H1 (cell line): ENCODE results near the gene TSPAN1. TPM values are rescaled to one million over a fixed set of nuclear protein-coding genes. Genes with fewer than 3 reads are reported as not detected.

Source experiments
- CTCF ChIA-PET: fragments of 300-600 bp; sonication (Branson Sonifier 250); formaldehyde crosslinking; loops from one replicate; lab custom pipeline; 2021; ENCODE audit not compliant: partially characterized antibody; lab: Charles Lee
- POLR2A ChIA-PET: fragments of 300-600 bp; sonication (Branson Sonifier 250); formaldehyde crosslinking; loops from one replicate; lab custom pipeline; 2021; ENCODE audit warnings: inconsistent platforms; ENCODE audit not compliant: partially characterized antibody; lab: Charles Lee
- DNase-seq, 2 experiments: peaks; one replicate each; pipeline versions ENCODE4 v3.0.0 to v3.0.0-alpha.2; 2010 to 2022; ENCODE audit warnings: low spot score in 2 of 2, low read depth in 1 of 2, mixed read lengths in 1 of 2
- FAIRE-seq: peaks from 2 replicates; lab custom pipeline; 2011; peaks lifted over from hg19 to GRCh38; lab: Jason Lieb, UNC
- H2AFZ ChIP-seq: 2 replicates; pipeline ENCODE4 v1.8.1; 2012; ENCODE audit warnings: low read length, inconsistent platforms
- H2AK5ac ChIP-seq: 2 replicates; pipeline ENCODE4 v1.6.1; 2013; ENCODE audit warnings: low read depth, low read length
- H2BK120ac ChIP-seq: replicated peaks from 2 replicates; pipeline ENCODE3; 2013; ENCODE audit warnings: low read depth, low read length, inconsistent platforms
- H2BK12ac ChIP-seq: 2 replicates; pipeline ENCODE4 v1.6.1; 2013; ENCODE audit warnings: low read depth, low read length
- H2BK15ac ChIP-seq: 2 replicates; pipeline ENCODE4 v1.6.1; 2013; ENCODE audit warnings: low read length
- H2BK20ac ChIP-seq: 2 replicates; pipeline ENCODE4 v1.6.1; 2013; ENCODE audit warnings: low read length
- H2BK5ac ChIP-seq: 2 replicates; pipeline ENCODE4 v1.6.1; 2013; ENCODE audit warnings: low read depth, low read length
- H3K14ac ChIP-seq: 2 replicates; pipeline ENCODE4 v1.6.1; 2013; ENCODE audit warnings: inconsistent platforms; ENCODE audit not compliant: insufficient read length
- H3K18ac ChIP-seq: 2 replicates; pipeline ENCODE4 v1.6.1; 2013; ENCODE audit warnings: low read length; ENCODE audit errors: extremely low read depth
- H3K23ac ChIP-seq: 2 replicates; pipeline ENCODE4 v1.6.1; 2013; ENCODE audit warnings: inconsistent platforms; ENCODE audit not compliant: insufficient read length
- H3K23me2 ChIP-seq: 2 replicates; pipeline ENCODE4 v1.6.1; 2013; ENCODE audit warnings: low read depth, low read length
- H3K27ac ChIP-seq: 2 replicates; pipeline ENCODE4 v1.6.1; 2011; ENCODE audit warnings: low read depth, low read length, inconsistent platforms
- H3K27me3 ChIP-seq, 4 experiments: replicated peaks in 1 of 4; 1 replicate in 1 of 4; 2 replicates in 3 of 4; pipeline versions ENCODE4 v1.6.1 to v1.8.1; 2011 to 2013; ENCODE audit warnings: low read length in 3 of 4, mild to moderate bottlenecking in 3 of 4, inconsistent platforms in 2 of 4, mixed read lengths in 2 of 4, moderate library complexity in 1 of 4; ENCODE audit not compliant: control insufficient read depth in 3 of 4, insufficient read depth in 3 of 4; ENCODE audit errors: extremely low read depth in 1 of 4
- H3K36me3 ChIP-seq, 4 experiments: 2 replicates each; pipeline versions ENCODE4 v1.6.1 to v1.8.1; 2011 to 2013; ENCODE audit warnings: mild to moderate bottlenecking in 4 of 4, low read length in 3 of 4, moderate library complexity in 2 of 4, control low read depth in 1 of 4, inconsistent platforms in 1 of 4; ENCODE audit not compliant: insufficient read depth in 4 of 4, control insufficient read depth in 2 of 4
- H3K4ac ChIP-seq: replicated peaks from 2 replicates; pipeline ENCODE3; 2013; ENCODE audit warnings: low read length, low read depth, mixed read lengths, inconsistent platforms; ENCODE audit not compliant: insufficient read length
- H3K4me1 ChIP-seq, 4 experiments: replicated peaks in 1 of 4; 1 replicate in 1 of 4; 2 replicates in 3 of 4; pipeline versions ENCODE4 v1.6.1 to v1.8.1; 2011 to 2013; ENCODE audit warnings: low read length in 3 of 4, inconsistent platforms in 2 of 4, mixed read lengths in 1 of 4; ENCODE audit not compliant: insufficient read depth in 4 of 4, control insufficient read depth in 3 of 4
- H3K4me2 ChIP-seq, 2 experiments: 2 replicates each; pipeline versions ENCODE4 v1.6.1 to v1.8.1; 2011 to 2013; ENCODE audit warnings: low read depth in 2 of 2, low read length in 2 of 2, control low read depth in 1 of 2, inconsistent platforms in 1 of 2, mild to moderate bottlenecking in 1 of 2; ENCODE audit not compliant: insufficient read depth in 1 of 2
- H3K4me3 ChIP-seq, 4 experiments: fragments of 200-600, 300-600 bp in 1 of 4; sonication (generic), shearing (Covaris generic), sonication (Bioruptor Twin) in 1 of 4; 2 replicates each; pipeline versions ENCODE4 v1.5.1 to v1.8.1; 2011 to 2016; ENCODE audit warnings: low read length in 4 of 4, low read depth in 3 of 4, control low read depth in 2 of 4, inconsistent platforms in 2 of 4, mild to moderate bottlenecking in 2 of 4, mixed read lengths in 1 of 4, moderate library complexity in 1 of 4; ENCODE audit not compliant: insufficient read depth in 2 of 4; ENCODE audit errors: extremely low read depth in 1 of 4
- H3K56ac ChIP-seq: replicated peaks from 2 replicates; pipeline ENCODE3; 2013; ENCODE audit warnings: low read depth, mild to moderate bottlenecking, mixed read lengths, low read length, inconsistent platforms; ENCODE audit not compliant: insufficient read length
- H3K79me1 ChIP-seq: 2 replicates; pipeline ENCODE4 v1.6.1; 2013; ENCODE audit warnings: low read depth, low read length, control low read depth
- H3K79me2 ChIP-seq, 2 experiments: 2 replicates each; pipeline versions ENCODE4 v1.6.1 to v1.8.1; 2012 to 2013; ENCODE audit warnings: low read length in 2 of 2, mild to moderate bottlenecking in 2 of 2, inconsistent platforms in 1 of 2; ENCODE audit not compliant: insufficient read depth in 2 of 2, control insufficient read depth in 1 of 2
- H3K9ac ChIP-seq, 4 experiments: replicated peaks in 1 of 4; 1 replicate in 1 of 4; 2 replicates in 3 of 4; pipeline versions ENCODE4 v1.6.1 to v1.8.1; 2011 to 2013; ENCODE audit warnings: low read depth in 3 of 4, low read length in 3 of 4, control low read depth in 2 of 4, mild to moderate bottlenecking in 2 of 4, moderate library complexity in 2 of 4, inconsistent platforms in 1 of 4; ENCODE audit errors: extremely low read depth in 1 of 4
- H3K9me3 ChIP-seq, 2 experiments: 2 replicates each; pipeline versions ENCODE4 v1.6.1 to v1.8.1; 2012 to 2013; ENCODE audit warnings: mild to moderate bottlenecking in 2 of 2, moderate library complexity in 2 of 2, control low read depth in 1 of 2, inconsistent platforms in 1 of 2, low read depth in 1 of 2, low read length in 1 of 2, mixed read lengths in 1 of 2; ENCODE audit not compliant: insufficient read depth in 2 of 2
- H4K20me1 ChIP-seq, 2 experiments: replicated peaks in 1 of 2; 2 replicates each; pipeline versions ENCODE3 to v1.8.1; 2011 to 2013; ENCODE audit warnings: inconsistent platforms in 2 of 2, low read length in 2 of 2, mild to moderate bottlenecking in 1 of 2; ENCODE audit not compliant: insufficient read depth in 2 of 2, control insufficient read depth in 1 of 2
- H4K5ac ChIP-seq: 2 replicates; pipeline ENCODE4 v1.6.1; 2013; ENCODE audit warnings: low read length, low read depth, mixed read lengths, inconsistent platforms; ENCODE audit not compliant: insufficient read length
- H4K8ac ChIP-seq: 2 replicates; pipeline ENCODE4 v1.8.0; 2013; ENCODE audit warnings: mild to moderate bottlenecking, moderate library complexity, low read length, inconsistent platforms; ENCODE audit not compliant: insufficient read depth; ENCODE audit errors: extremely low read depth
- H4K91ac ChIP-seq: replicated peaks from 2 replicates; pipeline ENCODE3; 2013; ENCODE audit warnings: low read length, mixed read lengths, inconsistent platforms; ENCODE audit not compliant: insufficient read length
- CBX5 ChIP-seq: fragments of 300-800, 300-1000 bp; sonication (generic); IDR thresholded peaks from 2 replicates; pipeline ENCODE4 v1.7.1; 2016; ENCODE audit warnings: antibody characterized with exemption, low read length, low read depth
- CHD1 ChIP-seq: IDR thresholded peaks from 2 replicates; pipeline ENCODE4 v1.6.1; 2012; ENCODE audit warnings: low read depth, low read length, improper control_type of control experiment
- E2F6 ChIP-seq: IDR thresholded peaks from 2 replicates; pipeline ENCODE4 v1.6.1; 2012; ENCODE audit warnings: inconsistent platforms
- HDAC6 ChIP-seq: IDR thresholded peaks from one replicate; pipeline ENCODE4 v1.7.1; 2012; ENCODE audit warnings: low read depth, mild to moderate bottlenecking, inconsistent platforms, low read length, moderate library complexity
- KDM5A ChIP-seq: fragments of 200-600 bp; IDR thresholded peaks from 2 replicates; pipeline ENCODE4 v1.7.1; 2012; ENCODE audit warnings: mild to moderate bottlenecking, low read length, inconsistent platforms, mixed read lengths
- SIN3A ChIP-seq, 2 experiments: IDR thresholded peaks in 1 of 2; conservative IDR thresholded peaks in 1 of 2; 2 replicates each; pipeline ENCODE4 v1.6.1; 2011 to 2012; ENCODE audit warnings: low read length in 2 of 2, improper control_type of control experiment in 1 of 2, low read depth in 1 of 2, mild to moderate bottlenecking in 1 of 2
- SIX5 ChIP-seq: IDR thresholded peaks from 2 replicates; pipeline ENCODE4 v1.6.1; 2011; ENCODE audit warnings: mild to moderate bottlenecking, low read depth, low read length
- SP1 ChIP-seq: IDR thresholded peaks from 2 replicates; pipeline ENCODE4 v1.6.1; 2011; ENCODE audit warnings: low read depth, low read length
- TAF7 ChIP-seq: optimal IDR thresholded peaks from 2 replicates; pipeline ENCODE3; 2011; ENCODE audit warnings: low read depth, mild to moderate bottlenecking, inconsistent platforms, low read length, moderate library complexity, borderline replicate concordance
- TBP ChIP-seq: IDR thresholded peaks from 2 replicates; pipeline ENCODE4 v1.6.1; 2011; ENCODE audit warnings: low read depth, low read length, improper control_type of control experiment
- YY1 ChIP-seq: IDR thresholded peaks from 2 replicates; pipeline ENCODE4 v1.6.1; 2011; ENCODE audit warnings: low read depth, mild to moderate bottlenecking, low read length
- WGBS, 2 experiments: shearing (Covaris generic) in 1 of 2; methylation state at CpG; one replicate each; pipeline versions ENCODE4 v1.1.6 to v1.1.7; 2013 to 2015; ENCODE audit warnings: low lambda C conversion rate in 2 of 2, mixed read lengths in 2 of 2, inconsistent platforms in 1 of 2, low coverage in 1 of 2, missing lambda C conversion rate in 1 of 2; ENCODE audit not compliant: insufficient replicate concordance in 2 of 2, insufficient coverage in 1 of 2, insufficient read length in 1 of 2; ENCODE audit errors: extremely low coverage in 1 of 2, missing lambda C conversion rate in 1 of 2; 5-methylcytosine and 5-hydroxymethylcytosine counted together
- polyA plus RNA-seq, 7 experiments: library from polyadenylated mRNA; depleted of rRNA in 3 of 7; stranded (reverse) in 5 of 7; unstranded in 2 of 7; fragments of >200 nt in 5 of 7; fragments of 200-250 nt in 2 of 7; gene quantifications; 1 replicate in 5 of 7; 2 replicates in 1 of 7; 4 replicates in 1 of 7; pipeline versions ENCODE4 v1.2.1 to v1.2.3, GENCODE V29; 2011 to 2013; ENCODE audit warnings: missing spikeins in 2 of 7, mixed read lengths in 2 of 7
- total RNA-seq: library from RNA; stranded (reverse); fragmentation: NEBNext Ultra II Directional; extraction: Animal tissue kit (Norgen Biotek cat#: 25700); gene quantifications from 2 replicates; pipeline ENCODE4 v1.2.1, GENCODE V29; 2021

Gene TSPAN1
- total and polyA plus RNA-seq, 2 of the 8 experiments (the other 6 are each of a cell fraction or from before 2014, with no cell fraction given), result 0.05 TPM; not detected in 1

- Histone ChIP-seq H3K9me3 (no peaks in the 10 kb centered on the region), H2BK5ac (no peak overlapping the region), H3K23me2 (no peaks in the 10 kb centered on the region), H3K27ac (no peak overlapping the region), H3K4me1 (no peaks in the 10 kb centered on the region), H3K4me2 (no peak overlapping the region), H4K8ac (no peak overlapping the region), H3K9ac (no peak overlapping the region), H2AK5ac (no peak overlapping the region), H4K5ac (no peak overlapping the region), H4K91ac (no peak overlapping the region), H3K18ac (no peak overlapping the region), H3K14ac (no peak overlapping the region), H2BK12ac (no peak overlapping the region), H2BK20ac (no peak overlapping the region), H3K4ac (no peak overlapping the region), H2AFZ (no peak overlapping the region), H2BK15ac (no peak overlapping the region), H3K4me3 (no peak overlapping the region), H4K20me1 (no peaks in the 10 kb centered on the region), H3K23ac (no peak overlapping the region), H3K56ac (no peak overlapping the region), H3K79me2 (no peaks in the 10 kb centered on the region), H3K79me1 (no peaks in the 10 kb centered on the region), H2BK120ac (no peak overlapping the region), H3K36me3 (no peaks in the 10 kb centered on the region), H3K27me3 (no peaks in the 10 kb centered on the region)
- FAIRE-seq (no peak), DNase-seq (no peak)
- ChIA-PET POLR2A (interaction anchor here (1.3 kb wide), 1 partner anchor 20 kb away, joined by 5 read pairs; the partner anchor contains the start of gene PIK3R3), CTCF (interaction anchor here (0.5 to 1.2 kb wide), 3 partner anchors 11 to 779 kb away, joined by 3 to 4 read pairs (median 3); no protein-coding TSS in a partner anchor)
- TF ChIP-seq SIN3A (conservative IDR thresholded peaks at IDR 0.05 in 1 of 2, IDR thresholded peaks at IDR 0.05 in 1 of 2; ENCODE audit: low read depth in 1 of 2, low read length in 2 of 2) (no peak), SIX5 (no peak), CBX5 (no peak), CHD1 (no peak), KDM5A (no peak), YY1 (no peak), TBP (no peak), SP1 (no peak), TAF7 (no peak), HDAC6 (no peak), E2F6 (no peak)
- WGBS, 2 experiments, result 96% methylated on average over 3 of the region's 3 CpGs; no CpG with 5 or more reads in 1 of the 2 experiments
Measured at GRCh38 chr1:46152016-46152415, 22.9 kb upstream of the TSPAN1 start.
